OCI-LY3 (cell line): ENCODE measurements around the gene NFATC3.

Source experiments
- H2AFZ ChIP-seq: fragments of 200-600, 300-600 bp; shearing (Covaris generic); 2 replicates; pipeline ENCODE4 v1.6.0; 2014; ENCODE audit warnings: antibody characterized with exemption, low read depth, low read length
- H3K27ac ChIP-seq: fragments of 200-600, 300-600 bp; sonication (generic); 2 replicates; pipeline ENCODE4 v1.5.1; 2014; ENCODE audit warnings: mild to moderate bottlenecking, low read length, moderate library complexity, mixed read lengths
- H3K27me3 ChIP-seq: fragments of 200-600, 300-600 bp; sonication (generic); 2 replicates; pipeline ENCODE4 v1.6.1; 2014; ENCODE audit warnings: low read depth, low read length, mixed read lengths
- H3K36me3 ChIP-seq: fragments of 200-600, 300-600 bp; sonication (generic); replicated peaks from 2 replicates; pipeline ENCODE3; 2014; ENCODE audit warnings: low read depth, low read length, mixed read lengths
- H3K4me1 ChIP-seq: fragments of 300-600, 200-600 bp; sonication (generic); 2 replicates; pipeline ENCODE4 v1.6.1; 2014; ENCODE audit warnings: low read length, mixed read lengths
- H3K4me2 ChIP-seq: fragments of 200-600, 300-600 bp; sonication (generic); 2 replicates; pipeline ENCODE4 v1.6.1; 2014; ENCODE audit warnings: low read length, mixed read lengths
- H3K4me3 ChIP-seq: fragments of 300-600, 200-600 bp; sonication (generic); 2 replicates; pipeline ENCODE4 v1.5.1; 2014; ENCODE audit warnings: antibody characterized with exemption, mild to moderate bottlenecking, low read length, moderate library complexity
- H3K79me2 ChIP-seq: fragments of 300-600, 200-600 bp; shearing (Covaris generic); 2 replicates; pipeline ENCODE4 v1.6.1; 2014; ENCODE audit warnings: mild to moderate bottlenecking, low read length, mixed read lengths
- H3K9ac ChIP-seq: fragments of 300-600, 200-600 bp; shearing (Covaris generic); 2 replicates; pipeline ENCODE4 v1.6.0; 2014; ENCODE audit warnings: mild to moderate bottlenecking, low read length, moderate library complexity
- H3K9me3 ChIP-seq: fragments of 200-600, 300-600 bp; shearing (Covaris generic); 2 replicates; pipeline ENCODE4 v1.6.1; 2014; ENCODE audit warnings: low read length, mixed read lengths; ENCODE audit not compliant: insufficient read depth
- H4K20me1 ChIP-seq: fragments of 200-600, 300-600 bp; sonication (generic); 2 replicates; pipeline ENCODE4 v1.6.1; 2016; ENCODE audit warnings: low read length, mixed read lengths; ENCODE audit not compliant: insufficient read depth
- EZH2phosphoT487 ChIP-seq: fragments of 200-600 bp; shearing (Covaris generic); IDR thresholded peaks from 2 replicates; pipeline ENCODE4 v1.6.1; 2018; ENCODE audit warnings: antibody characterized with exemption, mixed run types, low read depth
- TF ChIP-seq, protein P1 (sequence below): fragments of 200-600, 300-600 bp; sonication (generic); IDR thresholded peaks from 2 replicates; pipeline ENCODE4 v1.5.1; 2014; ENCODE audit warnings: antibody characterized with exemption, low read length, low read depth

NFATC3 gene

DNA sequence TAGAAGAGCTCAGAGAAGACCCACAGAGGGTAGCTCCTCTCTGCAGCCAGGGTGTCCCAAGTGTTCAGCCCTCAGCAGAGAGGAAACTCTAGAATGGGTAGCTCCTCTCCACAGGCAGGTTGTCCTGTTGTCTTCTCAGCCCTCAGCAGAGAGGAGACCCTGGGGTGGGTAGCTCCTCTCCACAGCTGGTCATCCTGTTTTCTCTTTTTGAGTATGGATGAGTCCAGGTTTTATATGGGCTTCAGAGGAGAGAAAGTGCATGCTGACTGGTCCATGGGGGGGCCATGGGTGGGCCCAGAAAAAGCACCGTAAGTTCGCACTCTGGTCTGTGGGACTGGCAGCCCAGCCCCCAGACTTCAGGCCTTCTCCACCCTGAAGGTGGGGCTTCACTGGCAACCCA lies 102.3 kb downstream of the NFATC3 start:
- TF ChIP-seq EZH2phosphoT487 = no peak
- Histone ChIP-seq H3K36me3 (peaks cover 43% of the 10 kb centered on the region), H3K4me2 (no peak overlapping the region), H3K27me3 (no peaks in the 10 kb centered on the region), H3K27ac (no peak overlapping the region), H3K9me3 (no peaks in the 10 kb centered on the region), H2AFZ (no peak overlapping the region), H4K20me1 (no peaks in the 10 kb centered on the region; the same call in 1 of the 2 replicates), H3K4me3 (no peak overlapping the region), H3K79me2 (no peaks in the 10 kb centered on the region), H3K4me1 (no peaks in the 10 kb centered on the region), H3K9ac (no peak overlapping the region)

DNA sequence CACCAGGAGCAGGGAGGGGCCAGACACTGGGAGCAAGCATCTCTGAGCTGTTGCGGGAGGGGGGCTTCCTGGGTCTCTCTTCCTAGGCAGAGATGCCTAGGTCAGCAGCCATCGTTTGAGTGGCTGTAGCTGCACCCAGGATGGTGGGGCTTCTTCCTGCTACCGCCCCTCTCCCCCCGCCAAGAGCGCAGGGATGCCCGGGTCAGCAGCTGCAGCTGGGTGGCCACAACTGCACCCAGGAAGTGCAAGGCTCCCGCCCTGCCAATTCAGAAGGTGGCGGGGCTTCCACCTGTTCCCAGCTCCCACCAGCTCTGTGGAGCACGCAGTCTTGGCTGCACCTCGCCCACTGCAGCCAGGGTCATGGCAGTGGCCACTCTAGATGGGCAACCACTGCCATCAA lies 103.0 kb downstream of the NFATC3 start:
- Histone ChIP-seq H4K20me1 (no peaks in the 10 kb centered on the region; the same call in 1 of the 2 replicates), H3K4me2 (no peak overlapping the region), H2AFZ (no peak overlapping the region), H3K27me3 (no peaks in the 10 kb centered on the region), H3K36me3 (peaks cover 45% of the 10 kb centered on the region), H3K4me1 (no peaks in the 10 kb centered on the region), H3K9me3 (no peaks in the 10 kb centered on the region), H3K27ac (no peak overlapping the region), H3K79me2 (no peaks in the 10 kb centered on the region), H3K9ac (no peak overlapping the region), H3K4me3 (no peak overlapping the region)
- TF ChIP-seq, protein P1, sequence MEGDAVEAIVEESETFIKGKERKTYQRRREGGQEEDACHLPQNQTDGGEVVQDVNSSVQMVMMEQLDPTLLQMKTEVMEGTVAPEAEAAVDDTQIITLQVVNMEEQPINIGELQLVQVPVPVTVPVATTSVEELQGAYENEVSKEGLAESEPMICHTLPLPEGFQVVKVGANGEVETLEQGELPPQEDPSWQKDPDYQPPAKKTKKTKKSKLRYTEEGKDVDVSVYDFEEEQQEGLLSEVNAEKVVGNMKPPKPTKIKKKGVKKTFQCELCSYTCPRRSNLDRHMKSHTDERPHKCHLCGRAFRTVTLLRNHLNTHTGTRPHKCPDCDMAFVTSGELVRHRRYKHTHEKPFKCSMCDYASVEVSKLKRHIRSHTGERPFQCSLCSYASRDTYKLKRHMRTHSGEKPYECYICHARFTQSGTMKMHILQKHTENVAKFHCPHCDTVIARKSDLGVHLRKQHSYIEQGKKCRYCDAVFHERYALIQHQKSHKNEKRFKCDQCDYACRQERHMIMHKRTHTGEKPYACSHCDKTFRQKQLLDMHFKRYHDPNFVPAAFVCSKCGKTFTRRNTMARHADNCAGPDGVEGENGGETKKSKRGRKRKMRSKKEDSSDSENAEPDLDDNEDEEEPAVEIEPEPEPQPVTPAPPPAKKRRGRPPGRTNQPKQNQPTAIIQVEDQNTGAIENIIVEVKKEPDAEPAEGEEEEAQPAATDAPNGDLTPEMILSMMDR = no peak
- no peak for TF ChIP-seq EZH2phosphoT487

DNA sequence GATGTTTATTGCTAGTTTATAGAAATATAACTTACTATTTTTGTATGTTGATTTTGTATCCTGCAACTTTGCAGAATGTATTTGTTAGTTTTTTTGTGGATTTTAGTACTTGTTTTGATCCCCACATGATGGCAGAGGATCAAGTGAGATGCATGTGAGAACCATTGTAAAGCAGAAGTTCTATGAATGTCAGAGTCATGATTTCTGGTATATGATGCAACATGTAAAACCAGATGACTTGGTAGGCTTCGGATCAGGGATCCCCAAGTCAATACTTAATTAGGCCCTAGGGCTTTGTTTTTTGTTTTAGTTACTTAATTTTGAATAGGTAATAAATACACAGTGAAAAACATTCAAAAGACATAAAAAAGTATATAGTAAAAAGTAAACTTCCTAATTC lies 104.9 kb downstream of the NFATC3 start:
- Histone ChIP-seq H3K36me3 (peaks cover 39% of the 10 kb centered on the region), H3K9me3 (no peaks in the 10 kb centered on the region)

DNA sequence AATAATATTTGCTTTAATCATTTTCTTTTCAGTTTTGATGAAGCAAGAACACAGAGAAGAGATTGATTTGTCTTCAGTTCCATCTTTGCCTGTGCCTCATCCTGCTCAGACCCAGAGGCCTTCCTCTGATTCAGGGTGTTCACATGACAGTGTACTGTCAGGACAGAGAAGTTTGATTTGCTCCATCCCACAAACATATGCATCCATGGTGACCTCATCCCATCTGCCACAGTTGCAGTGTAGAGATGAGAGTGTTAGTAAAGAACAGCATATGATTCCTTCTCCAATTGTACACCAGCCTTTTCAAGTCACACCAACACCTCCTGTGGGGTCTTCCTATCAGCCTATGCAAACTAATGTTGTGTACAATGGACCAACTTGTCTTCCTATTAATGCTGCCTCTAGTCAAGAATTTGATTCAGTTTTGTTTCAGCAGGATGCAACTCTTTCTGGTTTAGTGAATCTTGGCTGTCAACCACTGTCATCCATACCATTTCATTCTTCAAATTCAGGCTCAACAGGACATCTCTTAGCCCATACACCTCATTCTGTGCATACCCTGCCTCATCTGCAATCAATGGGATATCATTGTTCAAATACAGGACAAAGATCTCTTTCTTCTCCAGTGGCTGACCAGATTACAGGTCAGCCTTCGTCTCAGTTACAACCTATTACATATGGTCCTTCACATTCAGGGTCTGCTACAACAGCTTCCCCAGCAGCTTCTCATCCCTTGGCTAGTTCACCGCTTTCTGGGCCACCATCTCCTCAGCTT lies 105.8 kb downstream of the NFATC3 start:
- H3K36me3 ChIP-seq = peaks cover 35% of the 10 kb centered on the region
- TF ChIP-seq, protein P1 = no peak
- TF ChIP-seq EZH2phosphoT487 = no peak

More for the DNA sequence above, 104.9 kb downstream of the NFATC3 start:
- H3K27me3 ChIP-seq = no peaks in the 10 kb centered on the region
- no peak overlapping the region for H3K9ac ChIP-seq
- H3K4me2 ChIP-seq = no peak overlapping the region
- TF ChIP-seq, protein P1 = no peak
- no peak for TF ChIP-seq EZH2phosphoT487
- no peak overlapping the region for H2AFZ ChIP-seq
- no peak overlapping the region for H3K4me3 ChIP-seq
- H3K4me1 ChIP-seq = no peaks in the 10 kb centered on the region
- H3K27ac ChIP-seq = no peak overlapping the region
- H4K20me1 ChIP-seq = no peaks in the 10 kb centered on the region
- no peaks in the 10 kb centered on the region for H3K79me2 ChIP-seq

More for the DNA sequence above, 105.8 kb downstream of the NFATC3 start:
- Histone ChIP-seq H3K4me1 (no peaks in the 10 kb centered on the region), H3K9ac (no peak overlapping the region), H3K9me3 (no peaks in the 10 kb centered on the region), H3K79me2 (no peaks in the 10 kb centered on the region), H3K27me3 (no peaks in the 10 kb centered on the region), H3K4me3 (no peak overlapping the region), H3K4me2 (no peak overlapping the region), H4K20me1 (no peaks in the 10 kb centered on the region), H3K27ac (no peak overlapping the region), H2AFZ (no peak overlapping the region)
